SHP77 (cell line): Measurements from ENCODE around the gene ZNF594.
"Not testable (repeated sequence)": the region's sequence is repeated elsewhere in the genome, so short reads cannot be mapped to it uniquely, and the experiment has no call there.

ENCODE experiments used
- DNase-seq, 2 experiments: peaks; one replicate each; lab custom pipeline; 2025; lab: John Stamatoyannopoulos, UW

The ZNF594 gene

GRCh38 chr17:5191541-5192417, at the start of gene ZNF594:
ZNF594 (minus strand) TSS chr17:5191868; CDS start chr17:5184256, 7,612 bp downstream.
- DNase-seq: peak; percentile 70 to 82

GRCh38 chr17:5239769-5240168, 48.1 kb upstream of the ZNF594 start:
- not testable (repeated sequence) for DNase-seq

GRCh38 chr17:5238333-5238732, 46.7 kb upstream of the ZNF594 start:
- DNase-seq: no peak

- DNase-seq: peak; percentile 84 to 87
These were observed 45.9 kb upstream of the ZNF594 start for GRCh38 chr17:5237541-5238016.

GRCh38 chr17:5236938-5237540, 45.4 kb upstream of the ZNF594 start:
- no peak for DNase-seq

- DNase-seq: no peak
These were observed 43.2 kb upstream of the ZNF594 start, which contains the start of gene SCIMP for GRCh38 chr17:5234645-5235576. SCIMP (minus strand) TSS chr17:5234860; CDS start chr17:5234755, 105 bp downstream.

- not testable (repeated sequence) for DNase-seq
These were observed 41.8 kb upstream of the ZNF594 start for GRCh38 chr17:5233492-5233891.

GRCh38 chr17:5226940-5227878, 35.5 kb upstream of the ZNF594 start:
- no peak for DNase-seq

- no peak for DNase-seq
These were observed 34.2 kb upstream of the ZNF594 start for GRCh38 chr17:5225668-5226457.

GRCh38 chr17:5221912-5222311, 30.2 kb upstream of the ZNF594 start:
- not testable (repeated sequence) for DNase-seq

- DNase-seq: no peak
These were observed 28.4 kb upstream of the ZNF594 start for GRCh38 chr17:5220074-5220473.

- no peak for DNase-seq
These were observed 27.9 kb upstream of the ZNF594 start for GRCh38 chr17:5219536-5219935.

- not testable (repeated sequence) for DNase-seq
These were observed 25.9 kb upstream of the ZNF594 start for GRCh38 chr17:5217562-5217961.

- DNase-seq: no peak
These were observed 19.8 kb upstream of the ZNF594 start for GRCh38 chr17:5211458-5211857.

GRCh38 chr17:5210614-5211252, 19.1 kb upstream of the ZNF594 start:
- no peak for DNase-seq

GRCh38 chr17:5210091-5210490, 18.4 kb upstream of the ZNF594 start:
- no peak for DNase-seq

- DNase-seq: no peak
These were observed 17.7 kb upstream of the ZNF594 start for GRCh38 chr17:5209396-5209795.

GRCh38 chr17:5203908-5204294, 12.2 kb upstream of the ZNF594 start:
- DNase-seq: no peak

- no peak for DNase-seq
These were observed 11.7 kb upstream of the ZNF594 start for GRCh38 chr17:5203178-5203907.
